Sigmoid colon (tissue), 4 donors: ENCODE data around the gene VPS13A.

Experiments used
- EP300 ChIP-seq, 4 donors: sonication (generic); formaldehyde crosslinking; IDR thresholded peaks; one replicate each; pipeline ENCODE4 v1.6.1; 2017; ENCODE audit warnings: antibody characterized with exemption in 4 of 4
- POLR2A ChIP-seq, 2 donors: fragments of 450-650 bp; IDR thresholded peaks; one replicate each; pipeline ENCODE4 v1.6.1; 2016; ENCODE audit warnings: antibody characterized with exemption in 2 of 2, mild to moderate bottlenecking in 2 of 2, moderate library complexity in 2 of 2
- POLR2AphosphoS5 ChIP-seq, 4 donors: sonication (generic); formaldehyde crosslinking; IDR thresholded peaks; one replicate each; pipeline ENCODE4 v1.6.1; 2017; ENCODE audit warnings: antibody characterized with exemption in 4 of 4
- TF ChIP-seq, protein P1 (sequence below), 4 experiments: fragments of 450-650 bp in 3 of 4; fragments of 200-600 bp in 1 of 4; IDR thresholded peaks; one replicate each; pipeline ENCODE4 v1.5.1; 2016 to 2019; ENCODE audit warnings: antibody characterized with exemption in 4 of 4, mild to moderate bottlenecking in 3 of 4, moderate library complexity in 2 of 4

- TF ChIP-seq POLR2AphosphoS5 (IDR thresholded peaks at IDR 0.05) (no peak), EP300 (IDR thresholded peaks at IDR 0.05) (no peak), POLR2A (IDR thresholded peaks at IDR 0.05) (no peak)
- TF ChIP-seq, protein P1, sequence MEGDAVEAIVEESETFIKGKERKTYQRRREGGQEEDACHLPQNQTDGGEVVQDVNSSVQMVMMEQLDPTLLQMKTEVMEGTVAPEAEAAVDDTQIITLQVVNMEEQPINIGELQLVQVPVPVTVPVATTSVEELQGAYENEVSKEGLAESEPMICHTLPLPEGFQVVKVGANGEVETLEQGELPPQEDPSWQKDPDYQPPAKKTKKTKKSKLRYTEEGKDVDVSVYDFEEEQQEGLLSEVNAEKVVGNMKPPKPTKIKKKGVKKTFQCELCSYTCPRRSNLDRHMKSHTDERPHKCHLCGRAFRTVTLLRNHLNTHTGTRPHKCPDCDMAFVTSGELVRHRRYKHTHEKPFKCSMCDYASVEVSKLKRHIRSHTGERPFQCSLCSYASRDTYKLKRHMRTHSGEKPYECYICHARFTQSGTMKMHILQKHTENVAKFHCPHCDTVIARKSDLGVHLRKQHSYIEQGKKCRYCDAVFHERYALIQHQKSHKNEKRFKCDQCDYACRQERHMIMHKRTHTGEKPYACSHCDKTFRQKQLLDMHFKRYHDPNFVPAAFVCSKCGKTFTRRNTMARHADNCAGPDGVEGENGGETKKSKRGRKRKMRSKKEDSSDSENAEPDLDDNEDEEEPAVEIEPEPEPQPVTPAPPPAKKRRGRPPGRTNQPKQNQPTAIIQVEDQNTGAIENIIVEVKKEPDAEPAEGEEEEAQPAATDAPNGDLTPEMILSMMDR (IDR thresholded peaks at IDR 0.05) = no peak
Measured at GRCh38 chr9:77307166-77307565, 129.8 kb downstream of the VPS13A start.
